ENCODE data around the gene PLAU.
"Not testable (repeated sequence)": the region's sequence is repeated elsewhere in the genome, so short reads cannot be mapped to it uniquely, and the experiment has no call there.

The PLAU gene

DNA sequence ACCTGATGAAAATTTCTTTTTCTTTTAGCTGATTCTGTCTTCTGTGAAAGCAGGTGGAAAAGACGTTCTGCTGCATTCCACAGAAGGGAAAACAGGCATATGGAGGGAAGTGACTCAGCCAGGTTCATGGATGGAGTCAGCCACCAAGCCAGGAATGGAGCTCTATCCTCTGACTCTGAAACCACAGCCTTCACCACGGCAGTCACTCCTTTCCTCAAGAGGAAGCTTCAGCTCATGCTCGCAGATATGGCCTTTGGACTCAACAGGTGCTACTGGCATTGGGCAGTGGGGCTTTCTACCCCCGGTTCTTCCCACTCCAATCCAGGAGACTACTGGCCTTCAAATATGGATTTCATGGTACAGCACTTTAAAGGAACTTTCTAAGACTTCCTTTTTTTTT, 11.5 kb upstream of the PLAU start:
- FAIRE-seq: no peak

- no peak for FAIRE-seq
These were observed 10.9 kb upstream of the PLAU start for GRCh38 chr10:73900064-73900463.

GRCh38 chr10:73901261-73901660, 9.7 kb upstream of the PLAU start:
- FAIRE-seq: no peak

- FAIRE-seq: no peak
These were observed 8.6 kb upstream of the PLAU start for GRCh38 chr10:73902351-73902750.

- no peak for FAIRE-seq
These were observed 5.5 kb upstream of the PLAU start for GRCh38 chr10:73905256-73906020.

- FAIRE-seq: no peak
These were observed 4.1 kb upstream of the PLAU start for GRCh38 chr10:73906524-73907447.

DNA sequence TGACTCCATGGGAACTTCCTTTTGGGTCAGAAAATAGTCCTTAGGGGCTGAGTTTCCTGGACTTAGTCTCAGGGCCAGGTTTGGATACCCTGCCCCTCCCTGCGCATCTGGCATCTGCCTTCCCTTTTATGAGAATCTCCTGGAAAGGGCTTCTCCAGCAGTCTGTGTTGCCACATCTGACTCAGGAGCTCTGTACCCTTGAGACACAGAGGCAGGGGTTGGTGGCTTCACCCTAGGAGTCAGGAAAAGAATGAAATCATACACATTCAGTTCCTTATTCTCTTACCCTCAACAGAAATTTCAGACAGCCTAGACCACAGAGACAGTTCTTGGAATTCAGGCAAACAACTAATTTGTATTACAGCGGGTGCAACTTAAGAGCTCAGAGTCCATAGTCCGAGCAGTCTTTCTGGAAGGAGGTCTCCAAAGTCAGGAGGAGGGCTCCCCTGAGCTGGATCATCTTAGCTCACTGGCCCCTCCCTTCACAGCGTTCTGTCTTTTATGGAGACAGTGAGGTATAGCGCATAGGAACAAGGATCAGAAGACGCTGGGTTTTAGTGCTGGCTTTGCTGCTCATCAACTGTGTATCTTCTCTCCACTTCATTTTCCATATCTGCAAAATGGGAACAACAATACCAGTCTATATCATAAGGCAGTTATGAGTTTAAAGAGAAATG, 3.0 kb upstream of the PLAU start:
- no peak for FAIRE-seq

DNA sequence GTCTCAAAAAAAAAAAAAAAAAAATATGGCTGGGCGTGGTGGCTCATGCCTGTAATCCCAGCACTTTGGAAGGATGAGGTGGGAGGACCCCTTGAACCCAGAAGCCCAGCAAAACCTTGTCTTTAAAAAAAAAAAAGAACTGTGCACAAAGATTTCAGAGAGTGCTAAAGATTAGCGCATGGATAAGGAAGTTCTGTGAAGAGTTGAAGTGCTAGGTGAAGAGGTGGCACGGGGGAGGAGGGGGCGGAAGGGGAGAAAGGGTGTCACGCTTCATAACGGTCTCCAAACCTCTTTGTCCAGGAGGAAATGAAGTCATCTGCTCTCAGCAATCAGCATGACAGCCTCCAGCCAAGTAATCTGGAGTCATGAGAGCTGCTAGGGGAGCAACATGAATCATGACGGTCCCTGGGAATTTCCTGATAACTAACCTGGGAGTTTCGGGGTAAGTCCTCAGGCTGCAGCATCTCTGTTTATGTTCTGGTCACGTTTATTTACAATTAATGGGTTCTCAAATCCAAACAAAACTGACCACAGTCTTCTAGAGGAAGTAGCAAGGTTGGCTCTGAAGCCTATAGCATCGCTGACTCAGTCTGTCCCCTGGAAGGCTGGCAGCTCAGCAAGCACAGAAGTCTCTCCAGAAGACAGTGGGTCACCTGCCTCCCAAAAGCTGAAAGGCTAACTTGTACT, 1.9 kb upstream of the PLAU start:
- FAIRE-seq: no peak

DNA sequence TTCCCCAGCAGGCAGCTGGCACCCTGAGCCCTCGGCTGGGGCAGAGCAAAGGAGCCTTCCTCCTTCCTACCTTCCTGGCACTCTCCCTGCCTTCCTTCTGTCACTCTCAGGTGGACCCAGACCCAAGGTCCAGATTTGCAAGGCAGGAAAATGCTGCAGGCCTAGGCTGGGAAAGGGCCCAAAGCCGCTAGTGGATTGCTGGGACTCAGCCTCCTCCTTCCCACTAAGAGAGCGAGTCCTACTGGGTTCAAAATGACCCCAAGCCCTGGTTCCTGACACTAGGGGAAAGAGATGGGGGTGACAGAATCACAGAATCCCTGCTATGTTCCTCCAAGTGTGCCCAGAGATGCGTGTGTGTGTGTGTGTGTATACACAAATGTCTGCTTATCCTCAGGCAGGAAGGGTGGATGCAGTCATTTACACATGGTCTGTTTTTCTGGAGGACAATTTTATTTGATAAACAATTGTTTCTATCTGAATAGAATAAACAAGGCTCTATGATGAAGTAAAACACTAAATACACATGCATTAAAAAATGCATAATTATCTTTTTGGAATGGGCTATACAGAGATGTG, 1.3 kb upstream of the PLAU start:
- no peak for FAIRE-seq

DNA sequence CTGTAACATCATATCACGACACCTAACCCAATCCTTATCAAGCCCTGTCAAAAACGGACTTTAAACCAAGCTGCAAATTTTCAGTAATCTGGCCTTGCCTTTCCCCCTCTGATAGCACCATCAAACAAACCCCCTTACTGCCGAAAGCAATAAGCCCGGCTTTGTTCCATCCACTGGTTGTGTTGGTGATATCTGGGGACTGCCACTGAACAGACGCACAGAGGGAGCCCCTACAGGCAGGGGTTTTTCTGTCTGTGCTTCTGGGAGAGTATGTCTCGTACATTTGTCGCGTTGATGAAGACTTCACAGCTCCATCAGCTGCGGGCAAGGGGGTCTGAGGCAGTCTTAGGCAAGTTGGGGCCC, 550 bp upstream of the PLAU start:
- FAIRE-seq: no peak

- no peak for FAIRE-seq
These were observed 647 bp downstream of the PLAU start for GRCh38 chr10:73911553-73912004.

DNA sequence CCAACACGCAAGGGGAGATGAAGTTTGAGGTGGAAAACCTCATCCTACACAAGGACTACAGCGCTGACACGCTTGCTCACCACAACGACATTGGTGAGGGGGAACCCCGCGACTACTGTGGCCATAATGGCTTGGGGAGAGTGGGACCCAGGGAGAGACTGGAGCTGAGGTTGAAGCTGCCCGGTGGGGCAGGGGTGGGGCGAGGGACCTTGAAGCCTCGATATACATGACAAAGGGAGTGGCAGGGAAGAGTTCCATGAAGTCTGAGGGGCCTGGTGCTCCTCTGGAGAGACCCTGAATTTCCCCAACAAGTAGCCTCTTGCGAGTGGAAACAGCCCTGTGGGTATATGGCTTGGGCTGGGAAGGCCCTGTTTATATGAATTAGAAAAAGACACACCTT, 3.1 kb downstream of the PLAU start:
- no peak for FAIRE-seq

- FAIRE-seq: no peak
These were observed 4.4 kb downstream of the PLAU start for GRCh38 chr10:73915206-73915851.

GRCh38 chr10:73916761-73917470, 6.0 kb downstream of the PLAU start:
- no peak for FAIRE-seq

DNA sequence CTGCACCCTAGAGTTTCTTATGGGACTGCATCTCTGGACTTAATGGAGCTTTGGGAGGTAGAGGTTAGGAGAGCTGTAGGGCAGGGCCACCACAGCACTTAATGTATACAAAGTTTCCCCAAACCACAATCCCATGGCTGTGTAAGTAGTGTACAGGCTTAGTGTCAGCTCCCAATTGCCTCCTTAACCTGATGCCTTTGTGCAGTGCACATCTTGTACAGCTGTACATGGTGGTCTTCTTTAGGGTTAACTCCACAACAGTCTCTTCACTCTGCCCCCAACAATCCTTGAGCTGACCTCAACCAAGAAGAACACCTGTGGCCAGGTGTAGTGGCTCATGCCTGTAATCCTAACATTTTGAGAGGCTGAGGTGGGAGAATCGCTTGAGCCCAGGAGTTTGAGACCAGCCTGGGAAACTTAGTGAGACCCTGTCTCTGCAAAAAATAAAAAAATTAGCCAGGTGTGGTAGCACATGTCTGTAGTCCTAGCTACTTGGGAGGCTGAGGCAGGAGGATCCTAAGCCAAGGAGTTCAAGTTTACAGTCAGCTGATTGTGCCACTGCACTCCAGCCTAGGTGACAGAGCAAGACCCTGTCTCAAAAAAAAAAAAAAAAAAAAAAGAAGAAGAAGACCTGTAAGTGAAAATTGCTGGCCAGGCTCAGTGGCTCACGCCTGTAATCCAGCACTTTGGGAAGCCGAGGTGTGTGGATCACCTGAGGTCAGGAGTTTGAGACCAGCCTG, 6.8 kb downstream of the PLAU start:
- FAIRE-seq: no peak

DNA sequence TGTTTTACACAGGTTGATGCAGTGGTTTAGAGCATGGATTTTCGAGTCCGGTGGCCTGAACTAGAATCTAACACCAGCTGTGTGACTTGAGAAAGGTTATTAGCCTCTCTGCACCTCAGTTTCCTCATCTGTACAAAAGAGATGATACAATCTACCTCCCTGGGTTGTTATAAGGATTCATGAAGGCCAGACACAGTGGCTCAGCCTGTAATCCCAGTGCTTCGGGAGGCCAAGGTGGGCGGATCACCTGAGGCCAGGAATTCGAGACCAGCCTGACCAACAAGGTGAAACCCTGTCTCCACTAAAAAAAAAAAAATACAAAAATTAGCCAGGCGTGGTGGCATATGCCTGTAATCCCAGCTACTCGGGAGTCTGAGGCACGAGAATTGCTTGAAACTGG, 8.5 kb downstream of the PLAU start:
- FAIRE-seq: not testable (repeated sequence)

GRCh38 chr10:73920089-73920488, 9.2 kb downstream of the PLAU start:
- FAIRE-seq: no peak

- FAIRE-seq: no peak
These were observed 11.3 kb downstream of the PLAU start for GRCh38 chr10:73922007-73922863.

GRCh38 chr10:73922864-73923133, 11.9 kb downstream of the PLAU start:
- FAIRE-seq: no peak
